Neural progenitor cell (in vitro differentiated cells): ENCODE measurements around the gene IGF2. TPM values are rescaled to one million over a fixed set of nuclear protein-coding genes. Genes with fewer than 3 reads are reported as not detected.
A peak's percentile ranks its signal among the peaks of the same experiment; 100 is the strongest.

Source experiments
- DNase-seq: peaks from one replicate; pipeline ENCODE4 v3.0.0-alpha.2; 2016; ENCODE audit warnings: low spot score
- H2AFZ ChIP-seq: fragments of 200-600 bp; sonication (generic); replicated peaks from 2 replicates; pipeline ENCODE4 v1.6.1; 2016; ENCODE audit warnings: antibody characterized with exemption
- H3F3A ChIP-seq: fragments of 200-600 bp; sonication (generic); 2 replicates; pipeline ENCODE4 v1.6.1; 2016; ENCODE audit warnings: antibody characterized with exemption, low read depth
- H3K27ac ChIP-seq: fragments of 200-600 bp; sonication (generic); 2 replicates; pipeline ENCODE4 v1.5.1; 2016; ENCODE audit warnings: mild to moderate bottlenecking
- H3K27me3 ChIP-seq: fragments of 200-600 bp; sonication (generic); 2 replicates; pipeline ENCODE4 v1.6.1; 2016; ENCODE audit warnings: mild to moderate bottlenecking, moderate library complexity
- H3K36me3 ChIP-seq: fragments of 200-600 bp; sonication (generic); 2 replicates; pipeline ENCODE4 v1.5.1; 2016
- H3K4me1 ChIP-seq: fragments of 200-600 bp; sonication (generic); 2 replicates; pipeline ENCODE4 v1.6.1; 2016; ENCODE audit warnings: mixed run types
- H3K4me2 ChIP-seq: fragments of 200-600 bp; sonication (generic); 2 replicates; pipeline ENCODE4 v1.6.1; 2016
- H3K4me3 ChIP-seq: fragments of 200-600 bp; sonication (generic); 2 replicates; pipeline ENCODE4 v1.5.1; 2016
- H3K79me2 ChIP-seq: fragments of 200-600 bp; sonication (generic); 2 replicates; pipeline ENCODE4 v1.6.1; 2016; ENCODE audit warnings: low read depth
- H3K9ac ChIP-seq: fragments of 200-600 bp; sonication (generic); 2 replicates; pipeline ENCODE4 v1.6.1; 2016
- H3K9me3 ChIP-seq: fragments of 200-600 bp; sonication (generic); 2 replicates; pipeline ENCODE4 v1.5.1; 2016; ENCODE audit warnings: low read depth
- H4K20me1 ChIP-seq: fragments of 200-600 bp; sonication (generic); 2 replicates; pipeline ENCODE4 v1.6.1; 2016; ENCODE audit warnings: low read depth
- H3K27ac Mint-ChIP-seq: 3 replicates; pipeline ENCODE4 v1.8.0; 2021; ENCODE audit warnings: mixed read lengths
- H3K27me3 Mint-ChIP-seq: 2 replicates; pipeline ENCODE4 v1.8.0; 2022; ENCODE audit warnings: low read depth, mild to moderate bottlenecking, inconsistent platforms, moderate library complexity, mixed read lengths; ENCODE audit not compliant: insufficient read depth
- H3K36me3 Mint-ChIP-seq: 3 replicates; pipeline ENCODE4 v1.8.0; 2021; ENCODE audit warnings: mixed read lengths
- H3K4me1 Mint-ChIP-seq: 3 replicates; pipeline ENCODE4 v1.8.0; 2021; ENCODE audit warnings: mixed read lengths
- H3K4me3 Mint-ChIP-seq: 3 replicates; pipeline ENCODE4 v1.8.0; 2021; ENCODE audit warnings: mild to moderate bottlenecking, moderate library complexity, mixed read lengths
- H3K9me3 Mint-ChIP-seq: 3 replicates; pipeline ENCODE4 v1.8.0; 2020; ENCODE audit warnings: mixed read lengths
- EZH2 ChIP-seq: fragments of 200-600 bp; sonication (generic); IDR thresholded peaks from 2 replicates; pipeline ENCODE4 v1.6.1; 2017; ENCODE audit warnings: antibody characterized with exemption, mild to moderate bottlenecking, moderate library complexity
- EZH2phosphoT487 ChIP-seq: fragments of 200-600 bp; sonication (generic); IDR thresholded peaks from 2 replicates; pipeline ENCODE4 v1.6.1; 2017; ENCODE audit warnings: antibody characterized with exemption
- total RNA-seq: library from RNA; depleted of rRNA; stranded (reverse); fragments of >200 nt; gene quantifications from 2 replicates; pipeline ENCODE4 v1.2.3, GENCODE V29; 2015; ENCODE audit warnings: low replicate concordance
- TF ChIP-seq, protein P1 (sequence below): fragments of 200-600 bp; sonication (generic); IDR thresholded peaks from 2 replicates; pipeline ENCODE4 v1.5.1; 2017; ENCODE audit warnings: antibody characterized with exemption, mild to moderate bottlenecking

IGF2 gene
- total RNA-seq, 1 donor from 2014 or later: 0.45 TPM

DNA sequence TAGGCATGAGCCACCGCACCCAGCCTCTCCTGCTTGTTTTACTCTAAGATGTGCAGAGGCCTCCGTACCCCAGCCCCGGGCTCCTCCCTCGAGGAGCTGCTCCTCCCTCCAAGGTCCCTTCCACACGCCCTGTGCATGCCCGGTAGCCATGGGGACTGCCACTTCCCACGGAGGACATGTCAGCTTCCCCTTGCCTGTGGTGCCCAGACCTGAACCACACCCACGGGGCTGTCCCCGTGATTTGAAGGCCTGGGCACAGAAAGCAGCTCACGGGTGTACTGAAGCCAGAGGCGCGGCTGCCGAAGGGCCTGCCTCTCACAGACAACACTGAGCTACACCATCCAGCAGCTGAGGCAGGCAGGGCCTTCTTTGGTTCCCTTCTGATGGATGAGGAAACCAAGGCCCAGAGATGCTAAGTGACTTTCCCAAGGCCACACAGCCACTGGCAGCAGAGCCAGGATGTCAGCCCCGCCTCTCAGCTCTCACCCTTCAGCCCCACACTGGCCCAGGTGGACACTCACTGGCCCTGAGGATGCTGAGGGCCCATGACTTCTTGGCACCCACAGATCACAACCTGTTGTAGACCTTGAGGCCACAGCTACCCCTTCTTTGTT is 14.5 kb upstream of the IGF2 start:
- peaks cover 26% of the 10 kb centered on the region for H3K4me1 ChIP-seq
- H3K4me1 Mint-ChIP-seq: peaks cover 29% of the 10 kb centered on the region
- peak overlapping the region; percentile 66 for H3K27ac Mint-ChIP-seq
- H3K27ac ChIP-seq: no peak overlapping the region
- peaks cover 17% of the 10 kb centered on the region for H3F3A ChIP-seq
- no peaks in the 10 kb centered on the region for H4K20me1 ChIP-seq
- TF ChIP-seq EZH2: no peak
- TF ChIP-seq, protein P1, sequence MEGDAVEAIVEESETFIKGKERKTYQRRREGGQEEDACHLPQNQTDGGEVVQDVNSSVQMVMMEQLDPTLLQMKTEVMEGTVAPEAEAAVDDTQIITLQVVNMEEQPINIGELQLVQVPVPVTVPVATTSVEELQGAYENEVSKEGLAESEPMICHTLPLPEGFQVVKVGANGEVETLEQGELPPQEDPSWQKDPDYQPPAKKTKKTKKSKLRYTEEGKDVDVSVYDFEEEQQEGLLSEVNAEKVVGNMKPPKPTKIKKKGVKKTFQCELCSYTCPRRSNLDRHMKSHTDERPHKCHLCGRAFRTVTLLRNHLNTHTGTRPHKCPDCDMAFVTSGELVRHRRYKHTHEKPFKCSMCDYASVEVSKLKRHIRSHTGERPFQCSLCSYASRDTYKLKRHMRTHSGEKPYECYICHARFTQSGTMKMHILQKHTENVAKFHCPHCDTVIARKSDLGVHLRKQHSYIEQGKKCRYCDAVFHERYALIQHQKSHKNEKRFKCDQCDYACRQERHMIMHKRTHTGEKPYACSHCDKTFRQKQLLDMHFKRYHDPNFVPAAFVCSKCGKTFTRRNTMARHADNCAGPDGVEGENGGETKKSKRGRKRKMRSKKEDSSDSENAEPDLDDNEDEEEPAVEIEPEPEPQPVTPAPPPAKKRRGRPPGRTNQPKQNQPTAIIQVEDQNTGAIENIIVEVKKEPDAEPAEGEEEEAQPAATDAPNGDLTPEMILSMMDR: no peak
- TF ChIP-seq EZH2phosphoT487: no peak
- no peak overlapping the region for H3K9ac ChIP-seq
- no peak for DNase-seq
- peaks cover 8% of the 10 kb centered on the region for H3K27me3 ChIP-seq
- no peaks in the 10 kb centered on the region for H3K9me3 Mint-ChIP-seq
- H3K27me3 Mint-ChIP-seq: peaks cover 12% of the 10 kb centered on the region
- H3K36me3 Mint-ChIP-seq: no peaks in the 10 kb centered on the region
- H3K4me2 ChIP-seq: no peak overlapping the region
- no peaks in the 10 kb centered on the region for H3K79me2 ChIP-seq
- H3K9me3 ChIP-seq: no peaks in the 10 kb centered on the region
- no peak overlapping the region for H3K4me3 ChIP-seq
- H2AFZ ChIP-seq: no peak overlapping the region
- no peak overlapping the region for H3K4me3 Mint-ChIP-seq
- no peaks in the 10 kb centered on the region for H3K36me3 ChIP-seq

DNA sequence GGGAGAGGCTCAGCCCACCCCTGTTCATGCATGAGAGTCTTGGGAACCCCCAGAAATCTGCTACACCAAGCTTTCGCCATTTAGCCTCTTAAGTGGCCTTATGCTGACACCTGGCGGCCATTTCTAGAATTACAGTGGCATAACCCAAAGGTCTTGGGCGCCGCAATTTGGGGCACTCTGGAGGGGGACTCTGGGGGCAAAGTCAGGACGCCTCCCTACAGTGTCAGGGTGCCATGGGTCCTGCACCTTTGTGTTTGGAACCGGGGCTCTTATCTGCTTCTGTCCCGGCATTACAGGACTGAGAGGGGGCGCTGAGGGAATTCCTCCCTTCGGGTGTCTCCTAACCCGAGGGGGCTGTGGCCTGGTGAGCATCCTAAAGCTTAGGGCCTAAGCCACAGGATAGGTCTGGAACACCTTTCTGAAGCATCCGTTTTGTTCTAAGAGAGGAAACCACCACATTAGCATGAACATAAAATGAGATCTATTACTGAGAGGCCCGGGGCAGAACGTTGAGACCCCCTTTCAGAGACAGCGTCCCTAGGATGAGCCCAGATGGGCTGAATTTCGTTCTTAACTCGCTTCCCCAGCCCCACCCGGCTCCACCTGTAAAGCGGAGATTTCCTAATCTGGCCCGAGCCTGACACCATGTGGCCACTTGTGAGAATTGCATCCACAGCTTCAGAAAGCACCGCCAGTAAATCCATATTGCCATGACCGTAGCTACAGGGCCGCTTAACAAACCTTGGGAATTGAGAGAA is 12.5 kb upstream of the IGF2 start:
- Histone ChIP-seq H3K36me3 (no peaks in the 10 kb centered on the region), H3K4me2 (peak overlapping the region; percentile 66), H3K4me3 (no peak overlapping the region), H3F3A (peaks cover 23% of the 10 kb centered on the region), H4K20me1 (no peaks in the 10 kb centered on the region), H3K9me3 (no peaks in the 10 kb centered on the region), H3K9ac (no peak overlapping the region), H2AFZ (no peak overlapping the region), H3K79me2 (no peaks in the 10 kb centered on the region), H3K27ac (no peak overlapping the region), H3K4me1 (peaks cover 40% of the 10 kb centered on the region), H3K27me3 (peaks cover 28% of the 10 kb centered on the region)
- DNase-seq: peak; percentile 94
- TF ChIP-seq EZH2phosphoT487: no peak
- TF ChIP-seq EZH2: peak; percentile 47
- TF ChIP-seq, protein P1: peak; percentile 75
- peaks cover 18% of the 10 kb centered on the region for H3K27me3 Mint-ChIP-seq
- peaks cover 38% of the 10 kb centered on the region for H3K4me1 Mint-ChIP-seq
- H3K9me3 Mint-ChIP-seq: no peaks in the 10 kb centered on the region
- peak overlapping the region; percentile 7 for H3K27ac Mint-ChIP-seq
- peak overlapping the region; percentile 15 for H3K4me3 Mint-ChIP-seq
- no peaks in the 10 kb centered on the region for H3K36me3 Mint-ChIP-seq

DNA sequence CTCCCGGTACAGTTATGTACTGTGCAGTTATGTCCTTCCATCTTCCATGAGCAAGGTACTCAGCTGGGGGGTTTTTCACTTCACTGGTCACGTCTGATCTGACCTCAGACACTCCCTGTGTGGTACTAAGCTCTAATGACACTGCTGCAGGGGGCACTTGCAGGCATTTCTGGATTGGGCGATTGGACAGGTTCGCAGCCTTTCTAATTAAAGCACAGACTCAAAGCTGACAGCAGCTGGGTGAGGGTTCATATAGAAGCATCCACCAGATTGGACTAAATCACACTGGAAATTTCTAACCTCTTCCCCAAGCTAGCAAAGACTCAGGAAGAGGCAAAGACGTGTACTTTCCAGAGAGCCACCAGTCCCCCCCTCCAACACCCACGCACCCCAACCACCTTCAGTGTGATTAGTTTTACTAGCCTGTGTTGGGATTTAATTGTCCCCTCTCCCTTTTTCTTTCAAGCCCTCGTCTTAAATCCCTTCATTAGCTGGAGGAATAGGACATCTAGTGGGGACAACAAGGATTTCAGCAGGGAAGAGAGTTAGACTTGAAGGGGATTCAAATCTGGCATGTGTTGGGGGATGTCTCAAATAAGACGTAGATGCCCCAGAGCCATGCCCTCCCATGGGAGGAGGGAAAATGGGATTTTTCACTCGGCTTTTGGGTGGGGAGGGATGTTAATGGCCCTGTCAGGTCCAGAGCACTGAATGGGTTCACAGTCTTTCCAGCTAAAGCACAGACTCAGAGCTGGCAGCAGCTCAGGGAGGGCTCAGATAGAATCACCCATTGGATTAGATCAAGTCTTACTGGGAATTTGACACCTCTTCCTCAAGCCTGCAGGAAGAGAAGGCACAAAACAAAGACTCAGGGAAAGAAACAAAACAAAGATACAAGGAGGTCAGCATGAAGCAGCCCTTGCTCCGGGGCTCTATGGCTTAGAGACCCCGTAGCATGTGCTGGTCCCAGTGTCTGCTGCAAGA is 11.0 kb upstream of the IGF2 start:
- Histone ChIP-seq H3K9ac (no peak overlapping the region), H3K4me2 (peak overlapping the region; percentile 66), H4K20me1 (peaks cover 9% of the 10 kb centered on the region), H3K36me3 (no peaks in the 10 kb centered on the region), H3K27ac (no peak overlapping the region), H2AFZ (no peak overlapping the region), H3K4me1 (peaks cover 44% of the 10 kb centered on the region), H3K27me3 (peaks cover 43% of the 10 kb centered on the region), H3K4me3 (peak overlapping the region; percentile 24), H3K79me2 (no peaks in the 10 kb centered on the region), H3F3A (peaks cover 23% of the 10 kb centered on the region), H3K9me3 (no peaks in the 10 kb centered on the region)
- peak; percentile 86 for DNase-seq
- H3K27me3 Mint-ChIP-seq: peaks cover 33% of the 10 kb centered on the region
- H3K36me3 Mint-ChIP-seq: no peaks in the 10 kb centered on the region
- TF ChIP-seq, protein P1: peak; percentile 86
- TF ChIP-seq EZH2: no peak
- H3K4me1 Mint-ChIP-seq: peaks cover 43% of the 10 kb centered on the region
- H3K9me3 Mint-ChIP-seq: no peaks in the 10 kb centered on the region
- no peak overlapping the region for H3K27ac Mint-ChIP-seq
- no peak overlapping the region for H3K4me3 Mint-ChIP-seq
